ENCODE measurements around the gene PRKCE. TPM values are rescaled to one million over a fixed set of nuclear protein-coding genes. Genes with fewer than 3 reads are reported as not detected.

Gene PRKCE
- total and polyA plus RNA-seq, 2 experiments from 2014 or later, result 0.94 to 1.2 TPM

GRCh38 chr2:46181306-46181705 is 529.8 kb downstream of the PRKCE start (continued):
- TF ChIP-seq, protein P1, sequence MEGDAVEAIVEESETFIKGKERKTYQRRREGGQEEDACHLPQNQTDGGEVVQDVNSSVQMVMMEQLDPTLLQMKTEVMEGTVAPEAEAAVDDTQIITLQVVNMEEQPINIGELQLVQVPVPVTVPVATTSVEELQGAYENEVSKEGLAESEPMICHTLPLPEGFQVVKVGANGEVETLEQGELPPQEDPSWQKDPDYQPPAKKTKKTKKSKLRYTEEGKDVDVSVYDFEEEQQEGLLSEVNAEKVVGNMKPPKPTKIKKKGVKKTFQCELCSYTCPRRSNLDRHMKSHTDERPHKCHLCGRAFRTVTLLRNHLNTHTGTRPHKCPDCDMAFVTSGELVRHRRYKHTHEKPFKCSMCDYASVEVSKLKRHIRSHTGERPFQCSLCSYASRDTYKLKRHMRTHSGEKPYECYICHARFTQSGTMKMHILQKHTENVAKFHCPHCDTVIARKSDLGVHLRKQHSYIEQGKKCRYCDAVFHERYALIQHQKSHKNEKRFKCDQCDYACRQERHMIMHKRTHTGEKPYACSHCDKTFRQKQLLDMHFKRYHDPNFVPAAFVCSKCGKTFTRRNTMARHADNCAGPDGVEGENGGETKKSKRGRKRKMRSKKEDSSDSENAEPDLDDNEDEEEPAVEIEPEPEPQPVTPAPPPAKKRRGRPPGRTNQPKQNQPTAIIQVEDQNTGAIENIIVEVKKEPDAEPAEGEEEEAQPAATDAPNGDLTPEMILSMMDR (conservative IDR thresholded peaks at IDR 0.05; ENCODE audit: low read depth in 2 of 2), result no peak
- TF ChIP-seq NANOG (IDR thresholded peaks at IDR 0.05; ENCODE audit: borderline replicate concordance) (no peak), STAT1 (IDR thresholded peaks at IDR 0.05; ENCODE audit: unreplicated experiment) (no peak), REST (IDR thresholded peaks at IDR 0.05; ENCODE audit: unreplicated experiment) (no peak)

- Histone ChIP-seq H3K4me3 (no peak overlapping the region), H2AFZ (no peak overlapping the region), H3K79me2 (replicated peaks; ENCODE audit: insufficient read depth) (no peaks in the 10 kb centered on the region), H3K27ac (ENCODE audit: low read depth) (no peak overlapping the region), H3F3A (replicated peaks; ENCODE audit: low read depth) (no peaks in the 10 kb centered on the region), H3K9me2 (ENCODE audit: insufficient read depth) (no peaks in the 10 kb centered on the region; the same call in 1 of the 2 replicates), H3K4me2 (no peak overlapping the region), H3K4me1 (ENCODE audit: insufficient read depth) (no peaks in the 10 kb centered on the region), H4K20me1 (replicated peaks; ENCODE audit: insufficient read depth) (no peaks in the 10 kb centered on the region), H3K27me3 (ENCODE audit: insufficient read depth) (no peaks in the 10 kb centered on the region), H3K36me3 (ENCODE audit: insufficient read depth) (no peaks in the 10 kb centered on the region)
- H3K4me3 Mint-ChIP-seq, result no peak overlapping the region
- H3K27ac Mint-ChIP-seq, result no peak overlapping the region
- ATAC-seq (no peak), DNase-seq (ENCODE audit: low spot score) (no peak)
- H3K9me3 Mint-ChIP-seq, result no peaks in the 10 kb centered on the region
- H3K4me1 Mint-ChIP-seq, result peaks cover 4% of the 10 kb centered on the region; the same call in 1 of the 3 replicates
- H3K36me3 Mint-ChIP-seq (ENCODE audit: low read depth), result no peaks in the 10 kb centered on the region
- H3K27me3 Mint-ChIP-seq (ENCODE audit: insufficient read depth, low read depth, poor library complexity), result peaks cover 7% of the 10 kb centered on the region
- TF ChIP-seq NANOG (IDR thresholded peaks at IDR 0.05; ENCODE audit: borderline replicate concordance) (no peak), STAT1 (IDR thresholded peaks at IDR 0.05; ENCODE audit: unreplicated experiment) (no peak), ZNF114 (CRISPR knock-in tag; IDR thresholded peaks at IDR 0.05) (no peak), CREB1 (CRISPR knock-in tag; IDR thresholded peaks at IDR 0.05; ENCODE audit: low read depth) (no peak), POLR2AphosphoS5 (IDR thresholded peaks at IDR 0.05; ENCODE audit: low read depth) (no peak), ZNF331 (CRISPR knock-in tag; IDR thresholded peaks at IDR 0.05; ENCODE audit: low read depth) (no peak), EZH2 (IDR thresholded peaks at IDR 0.05; ENCODE audit: low read depth, unreplicated experiment) (no peak), JUNB (IDR thresholded peaks at IDR 0.05; ENCODE audit: unreplicated experiment) (no peak), ZNF462 (CRISPR knock-in tag; IDR thresholded peaks at IDR 0.05) (no peak)
These were observed 530.5 kb downstream of the PRKCE start for GRCh38 chr2:46181789-46182530.
